SW 1271 (cell line): ENCODE measurements around the gene ACRBP.

Experiments used
- DNase-seq, 2 experiments: peaks; one replicate each; lab custom pipeline; 2025; lab: John Stamatoyannopoulos, UW

The ACRBP gene

DNA sequence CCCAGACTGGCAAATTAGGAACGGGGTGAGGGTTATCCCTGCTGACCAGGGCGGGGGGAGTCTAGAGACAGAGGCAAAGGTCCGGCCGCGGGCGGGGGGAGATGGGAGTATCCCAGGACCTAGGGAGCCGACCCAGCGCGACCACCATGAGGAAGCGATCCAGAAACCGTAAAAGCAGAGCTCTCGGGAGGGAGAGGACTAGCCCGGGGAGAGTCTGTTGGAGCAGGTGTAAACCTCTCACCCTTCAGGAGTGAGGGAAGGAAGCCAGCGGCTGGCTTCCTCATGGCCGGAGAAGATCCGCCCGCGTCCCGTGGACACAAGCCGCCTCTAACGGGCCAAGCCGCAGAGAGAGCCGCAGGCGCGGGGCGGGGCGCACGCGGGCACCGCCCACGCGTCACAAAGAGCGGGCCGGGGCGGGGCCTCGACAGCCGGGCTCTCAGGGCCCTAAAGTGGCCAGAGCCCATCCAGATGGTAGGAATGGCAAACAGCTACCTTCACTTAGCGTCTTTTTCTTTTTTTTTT is at the start of gene ACRBP:
ACRBP (minus strand) TSS at position 350 of the 522 bp plus-strand sequence; CDS start at position 284, 66 bp downstream.
- DNase-seq: no peak

DNA sequence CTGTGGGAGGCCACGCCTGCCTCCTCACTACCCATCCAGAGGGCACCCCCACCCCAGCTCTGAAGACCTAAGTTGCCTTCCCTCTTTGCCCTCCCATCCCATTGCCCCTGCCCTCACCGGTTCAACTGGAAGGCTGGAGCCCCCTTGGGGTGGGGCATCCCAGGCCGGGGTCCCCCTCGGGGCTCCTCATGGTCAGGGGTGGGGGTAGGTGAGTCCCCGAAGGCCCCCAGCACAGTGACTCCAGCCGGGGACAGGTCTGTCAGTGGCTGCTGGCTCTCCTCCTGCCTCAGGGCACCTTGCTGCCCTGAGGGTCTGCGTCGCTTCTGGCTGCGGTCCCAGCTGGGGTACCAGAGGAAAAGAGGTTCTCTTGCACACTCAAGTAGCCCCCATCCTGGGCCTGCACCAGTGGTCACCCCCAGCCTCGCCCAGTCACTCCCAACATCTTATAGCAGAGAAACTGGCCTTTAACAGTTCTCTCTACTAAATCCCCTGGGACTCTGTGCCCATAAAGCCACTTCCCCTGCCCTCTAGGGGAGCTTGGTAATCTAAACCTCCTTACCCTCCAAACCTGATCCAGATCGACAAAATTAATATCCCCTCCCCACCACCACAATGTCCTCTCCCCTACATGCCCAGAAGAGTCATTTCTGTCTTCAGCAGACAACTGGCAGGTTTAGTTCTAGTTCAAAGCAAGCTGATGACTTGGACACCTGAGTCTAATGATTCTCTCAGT is 48.2 kb upstream of the ACRBP start:
- DNase-seq: no peak

DNA sequence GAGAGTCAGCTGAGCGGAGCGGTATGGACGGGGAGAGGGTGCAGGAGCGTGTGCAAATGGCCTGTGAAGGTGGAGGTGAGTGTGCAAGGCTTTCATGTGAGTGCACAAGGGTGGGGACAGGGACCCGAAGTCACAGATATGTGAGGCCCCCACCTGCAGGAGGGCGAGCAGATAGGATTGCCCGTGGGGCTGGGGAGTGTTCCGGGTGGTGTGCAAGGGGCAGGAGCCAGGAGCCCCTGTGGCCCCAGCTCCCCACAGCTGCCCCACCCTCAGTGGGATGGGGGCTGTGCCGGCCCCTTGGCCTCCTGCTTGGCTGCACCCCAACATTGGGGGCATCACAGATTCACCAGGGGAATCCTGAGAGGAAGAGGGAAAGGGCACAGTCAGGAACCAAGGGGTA is 47.5 kb upstream of the ACRBP start:
- DNase-seq: no peak

DNA sequence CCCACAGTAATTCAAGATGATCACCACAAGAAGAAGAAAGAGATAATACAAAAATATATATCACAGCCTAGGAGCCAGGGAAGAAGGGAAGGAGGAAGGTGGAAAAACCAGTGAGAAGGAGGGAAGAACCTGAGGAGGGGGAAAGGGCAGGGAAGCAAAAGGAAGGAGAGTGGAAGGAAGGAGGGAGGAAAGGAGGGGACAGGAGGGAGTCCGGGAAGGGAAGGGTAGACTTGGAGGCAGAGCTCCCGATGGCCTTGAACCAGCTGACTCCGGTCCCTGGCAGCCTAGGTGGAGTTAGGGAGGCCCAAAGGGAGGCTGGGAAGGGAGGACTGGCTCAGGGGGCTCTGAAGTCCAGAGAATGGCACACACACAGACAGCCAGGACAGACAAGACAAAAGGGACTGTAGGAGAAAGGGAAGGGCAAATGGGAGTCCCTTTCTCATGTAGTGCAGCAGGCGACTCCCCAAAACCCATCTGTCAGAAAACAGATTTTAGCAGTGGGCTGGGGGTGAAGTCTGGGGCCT is 46.7 kb upstream of the ACRBP start:
- no peak for DNase-seq

DNA sequence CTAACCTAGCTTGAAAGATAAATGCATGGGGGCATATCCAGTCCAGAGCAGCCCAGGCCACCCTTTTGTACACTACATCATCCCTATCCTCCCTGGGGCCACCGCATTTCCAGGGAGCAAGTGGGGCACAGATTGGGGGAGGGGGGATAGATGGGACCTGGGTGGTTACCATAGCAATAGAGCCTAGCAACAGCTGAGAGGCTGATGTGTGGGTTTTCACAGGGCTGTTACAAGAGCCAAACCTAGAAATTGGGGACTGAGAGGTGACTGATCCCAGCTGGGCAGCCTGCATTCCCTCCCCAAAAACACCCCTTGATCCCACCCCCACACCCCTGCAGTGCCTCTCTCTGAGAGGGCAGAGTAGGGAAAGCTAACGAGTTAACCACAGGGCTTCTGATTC is 45.7 kb upstream of the ACRBP start:
- DNase-seq: no peak

DNA sequence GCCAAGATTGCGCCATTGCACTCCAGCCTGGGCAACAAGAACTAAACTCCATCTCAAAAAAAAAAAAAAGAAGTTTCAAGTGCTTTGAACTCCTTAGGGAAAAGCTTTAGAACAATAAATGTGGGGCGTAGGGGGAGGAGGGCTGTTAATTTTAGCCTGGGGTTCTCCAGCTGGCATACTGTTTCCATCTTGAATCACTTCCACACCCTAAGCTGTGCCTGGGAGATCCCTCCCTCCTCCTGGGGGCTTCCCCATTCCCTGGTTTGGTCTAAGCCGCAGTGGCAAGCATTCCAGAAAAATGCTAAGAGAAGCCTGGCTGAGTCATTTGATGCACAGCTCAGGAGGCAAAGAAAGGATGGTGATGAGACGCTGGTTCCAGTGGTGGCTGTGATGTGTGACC is 44.2 kb upstream of the ACRBP start:
- DNase-seq: no peak

DNA sequence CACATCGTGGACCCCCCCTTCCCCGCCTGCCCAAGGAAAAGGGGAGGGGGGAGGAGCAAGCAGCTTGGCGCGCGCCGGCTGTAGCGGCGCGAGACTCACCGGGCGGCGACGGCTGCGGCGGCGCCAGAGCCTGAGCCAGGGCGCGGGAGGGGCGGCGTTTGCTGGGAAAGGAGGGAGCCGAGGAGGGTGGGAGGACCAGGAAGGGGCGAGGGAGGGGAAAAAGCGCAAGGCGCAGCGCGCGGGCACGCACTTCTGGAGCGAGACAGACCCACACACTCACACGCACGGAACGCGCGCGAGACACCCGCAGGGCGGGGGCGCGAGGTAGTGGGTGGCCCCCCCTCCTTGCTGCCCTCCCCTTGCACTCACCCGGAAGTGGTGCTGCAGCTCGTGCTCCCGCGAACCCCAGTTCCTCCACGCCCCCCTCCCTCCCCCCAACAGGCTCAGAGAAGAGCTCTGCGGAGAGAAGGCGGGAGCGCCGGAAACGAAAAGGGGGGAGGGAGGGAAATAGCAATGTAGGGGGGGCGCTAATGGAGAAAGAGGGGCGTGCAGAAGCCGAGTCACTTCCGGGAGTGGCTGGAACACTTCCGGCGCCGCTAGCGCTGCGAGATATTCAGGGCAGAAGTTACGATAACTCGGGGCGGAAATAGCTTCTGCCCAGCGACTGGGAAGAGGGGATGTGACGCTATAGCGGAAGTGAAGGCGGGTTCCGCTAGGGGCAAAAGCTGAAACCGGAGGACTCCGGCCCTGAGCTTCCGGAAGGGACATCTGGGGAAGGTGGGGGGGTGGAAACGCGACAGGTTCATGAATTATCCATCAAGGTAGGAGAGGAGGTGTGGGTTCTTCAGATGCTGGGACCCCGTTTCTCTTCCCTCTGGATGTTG is 42.0 kb upstream of the ACRBP start, which contains the start of gene ZNF384:
ZNF384 (minus strand) TSS at position 377 of the 884 bp plus-strand sequence. CDS start 9,855 bp downstream, outside the sequence.
- peak; percentile 99 to 100 for DNase-seq

DNA sequence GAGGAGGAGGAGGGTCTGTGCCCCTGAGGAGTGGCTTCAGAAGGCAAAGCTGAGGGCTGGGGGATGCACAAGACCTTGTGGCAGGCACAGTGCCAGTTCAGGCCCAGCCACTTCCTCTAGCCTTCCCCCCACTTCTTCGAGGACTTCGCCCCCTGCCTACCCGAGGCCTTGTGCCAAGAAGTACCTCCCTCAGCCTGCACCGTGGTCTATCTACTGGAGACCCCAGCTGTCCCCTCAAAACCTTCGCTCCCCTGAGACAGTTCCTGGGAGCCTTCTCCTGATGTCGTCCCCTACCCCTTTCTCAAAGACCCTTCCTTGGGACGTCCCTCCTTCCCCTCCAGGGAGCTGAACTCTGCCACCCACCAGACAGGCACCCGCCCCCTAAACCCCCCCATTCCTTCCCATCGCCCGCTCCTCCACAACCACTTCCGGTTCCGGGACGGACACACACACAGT is 41.3 kb upstream of the ACRBP start:
- no peak for DNase-seq

DNA sequence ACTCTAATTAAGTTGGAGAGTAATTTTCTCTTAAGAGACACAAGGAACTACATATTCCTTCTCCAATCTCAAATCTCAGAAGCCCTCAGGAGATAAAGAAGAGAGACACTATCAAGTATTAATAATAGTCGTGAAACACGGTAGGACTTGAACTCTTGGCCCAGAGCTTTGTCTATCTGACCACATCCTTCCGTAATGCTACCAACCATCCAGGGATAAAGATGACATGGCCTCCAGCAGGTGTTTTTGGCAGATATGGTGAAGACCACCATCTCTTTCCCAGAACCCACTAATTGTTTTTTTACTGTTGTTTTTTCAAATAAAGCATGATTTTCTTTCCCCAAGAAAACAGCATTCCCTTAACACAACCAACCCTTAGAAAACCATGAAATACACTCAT is 38.6 kb upstream of the ACRBP start:
- DNase-seq: no peak

DNA sequence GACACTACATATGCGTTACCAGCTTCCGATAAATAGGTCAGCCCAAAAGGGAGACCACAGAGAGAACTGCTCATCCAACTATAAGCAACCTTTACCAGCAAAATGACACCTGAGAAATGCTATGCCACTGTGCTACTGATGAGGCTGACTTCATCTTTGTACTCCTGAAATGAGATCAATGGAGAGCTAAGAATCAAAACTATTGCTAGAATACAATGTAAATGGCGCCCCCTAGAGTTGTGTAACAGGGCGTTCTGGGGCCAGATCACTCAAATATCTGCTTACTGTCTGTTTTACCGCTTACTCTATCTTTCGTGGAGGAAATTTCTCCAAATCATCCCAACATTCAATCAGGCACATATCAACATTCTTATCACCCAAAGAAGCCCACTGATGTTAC is 37.4 kb upstream of the ACRBP start:
- DNase-seq: peak; percentile 17 to 67

DNA sequence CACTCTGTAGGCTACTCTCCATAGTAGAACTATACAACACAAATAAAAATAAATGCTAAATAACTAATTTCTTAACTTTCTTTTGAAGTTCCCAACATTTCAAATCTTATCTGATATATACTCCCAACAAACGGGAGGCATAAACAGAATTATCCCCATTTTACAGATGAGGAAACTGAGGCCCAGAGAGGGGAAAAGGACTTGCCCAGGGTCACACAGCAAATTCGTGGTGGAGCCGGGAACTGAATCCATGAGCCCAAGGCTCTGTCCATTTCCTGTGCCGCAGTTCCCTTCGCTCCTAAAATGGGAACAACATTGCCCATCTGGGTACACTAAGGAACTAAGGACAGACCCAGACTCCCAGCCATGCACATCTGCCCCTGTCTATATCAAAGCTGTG is 29.7 kb upstream of the ACRBP start:
- no peak for DNase-seq

DNA sequence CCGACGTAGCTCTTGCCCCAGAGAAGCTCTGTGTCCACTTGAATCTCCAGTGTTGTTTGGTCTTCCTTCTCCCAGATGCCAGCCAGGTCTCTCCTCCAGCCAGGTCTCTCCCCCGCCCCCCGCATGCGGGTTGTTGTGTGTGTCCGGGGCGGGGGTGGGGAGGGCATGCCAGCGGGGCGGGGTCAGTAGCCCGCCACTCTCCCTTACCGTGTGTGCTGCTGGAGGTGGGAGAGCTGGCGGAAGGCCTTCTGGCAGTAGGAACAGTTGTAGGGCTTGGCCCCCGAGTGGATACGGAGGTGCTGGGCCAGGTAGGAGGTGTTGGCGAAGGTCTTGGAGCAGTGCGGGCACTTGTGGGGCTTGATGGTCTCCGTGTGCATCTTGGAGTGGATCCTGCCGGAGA is 24.9 kb upstream of the ACRBP start:
- no peak for DNase-seq

DNA sequence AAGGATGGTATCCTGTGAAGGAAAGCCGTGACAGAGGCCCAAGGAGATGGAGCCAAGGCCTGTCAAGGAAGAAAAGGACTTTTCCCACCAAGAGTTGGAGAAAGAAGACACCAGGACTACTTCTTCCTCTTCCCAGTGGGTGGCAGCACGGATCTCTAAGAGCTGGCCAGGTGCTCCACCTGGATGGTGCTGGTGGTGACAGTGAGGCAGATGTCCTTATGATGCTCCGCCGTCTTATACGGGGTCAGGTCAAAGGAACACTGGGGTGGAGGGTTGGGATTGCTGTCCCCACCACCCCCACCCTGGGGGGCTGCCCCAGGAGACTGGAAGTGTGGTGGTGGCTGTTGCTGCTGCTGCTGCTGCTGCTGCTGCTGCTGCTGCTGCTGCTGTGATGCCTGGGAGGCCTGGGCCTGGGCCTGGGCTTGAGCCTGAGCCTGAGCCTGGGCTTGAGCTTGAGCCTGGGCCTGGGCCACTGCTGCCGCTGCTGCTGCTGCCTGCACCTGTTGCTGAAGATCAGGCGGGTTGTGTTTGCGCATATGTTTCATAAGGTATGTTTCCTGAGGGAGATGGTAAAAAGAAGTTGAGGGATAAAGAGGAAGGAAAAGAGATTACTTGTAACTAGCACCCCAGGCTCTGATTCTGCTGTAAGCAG is 20.5 kb upstream of the ACRBP start:
- DNase-seq: peak in 1 of 2 experiments; percentile 17

DNA sequence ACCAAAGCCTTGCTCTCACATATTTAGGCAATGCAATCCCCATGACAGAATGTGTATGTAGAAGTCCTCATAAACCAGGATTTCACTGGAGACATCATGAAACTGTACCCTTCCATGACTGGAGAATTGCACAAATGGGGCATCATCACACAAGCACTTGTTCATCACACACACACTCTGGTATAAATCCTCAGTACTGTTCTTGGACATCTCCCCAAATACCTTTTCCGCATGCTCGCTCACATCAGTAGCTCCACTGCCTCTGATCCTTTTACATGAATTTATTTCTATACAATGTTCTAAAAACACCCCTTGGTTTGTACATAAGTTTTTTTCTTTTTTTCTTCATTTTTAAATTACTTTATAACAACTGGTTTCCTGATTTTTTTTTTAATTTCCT is 19.0 kb upstream of the ACRBP start:
- DNase-seq: no peak

DNA sequence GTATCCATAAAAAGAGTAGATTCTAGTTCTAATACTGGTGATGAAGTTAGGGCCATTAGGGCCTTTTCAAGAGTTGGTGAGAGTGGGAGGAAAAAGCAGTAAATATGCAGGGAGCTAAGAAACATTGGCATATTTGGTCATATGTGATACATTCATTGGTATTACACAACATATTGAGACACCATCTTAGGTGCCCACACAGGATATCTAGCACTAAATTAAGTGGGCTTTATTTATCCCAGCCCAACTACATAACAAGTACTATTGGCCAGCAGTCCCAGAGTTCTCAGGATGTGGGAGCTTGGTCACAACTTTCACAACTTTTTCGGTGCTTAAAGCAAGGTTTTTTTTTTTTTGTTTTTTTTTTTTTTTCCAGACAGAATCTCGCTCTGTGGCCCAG is 17.7 kb upstream of the ACRBP start:
- no peak for DNase-seq

DNA sequence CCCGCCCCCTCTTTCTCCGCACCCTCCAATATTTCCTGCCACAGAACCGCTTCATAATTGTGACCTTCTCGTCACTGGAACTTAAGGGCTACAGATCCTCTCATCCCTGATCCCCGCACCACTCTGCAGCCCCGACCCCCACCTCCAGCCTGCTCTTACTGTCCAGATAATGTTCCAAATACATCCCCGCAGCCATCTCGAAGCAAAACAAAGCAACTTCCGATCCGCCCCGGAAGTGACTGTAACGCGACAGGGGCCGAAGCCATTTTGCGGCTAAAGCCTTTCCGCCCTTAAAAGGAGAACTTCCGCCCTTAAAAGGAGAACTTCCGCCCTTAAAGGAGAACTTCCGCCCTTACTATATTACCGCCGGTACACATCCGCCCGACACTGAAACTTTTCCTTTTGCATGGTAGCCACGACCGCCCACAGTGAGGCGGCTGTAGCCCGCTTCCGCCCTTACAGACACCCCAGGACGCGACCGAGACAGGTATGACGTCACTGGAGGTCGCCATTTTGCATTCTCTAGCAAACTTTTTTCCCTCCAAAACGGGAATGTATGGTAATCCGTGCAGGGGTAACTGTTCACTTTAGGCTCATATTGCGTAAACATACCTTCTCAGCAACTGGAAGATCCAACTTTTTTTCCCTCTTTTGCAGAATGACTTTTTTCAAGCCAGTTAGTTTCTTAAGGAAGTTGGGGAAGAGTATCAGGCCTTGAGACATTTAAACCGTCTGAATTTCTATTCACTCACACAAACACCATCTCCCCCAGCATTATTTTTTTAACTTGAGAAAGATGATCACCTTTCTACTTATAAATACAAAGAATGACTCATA is 15.9 kb upstream of the ACRBP start, which contains the start of gene ING4:
ING4 (minus strand) TSS at position 214 of the 837 bp plus-strand sequence; CDS start at position 196, 18 bp downstream.
- peak; percentile 100 for DNase-seq

DNA sequence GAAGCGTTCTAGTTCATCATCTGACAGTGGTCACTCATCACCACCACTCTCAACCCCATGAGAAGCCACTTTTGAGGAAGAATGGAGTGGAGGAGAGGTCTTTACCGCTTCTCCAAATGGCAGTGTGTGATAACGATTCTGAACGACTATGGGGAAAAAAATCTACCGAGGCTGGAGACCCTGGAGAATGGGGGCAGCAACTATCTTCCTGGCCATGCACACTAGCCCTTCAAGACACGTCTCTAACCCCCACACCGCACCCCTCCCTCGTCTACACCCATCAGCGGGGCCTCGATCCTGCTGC is 15.3 kb upstream of the ACRBP start:
- no peak for DNase-seq

DNA sequence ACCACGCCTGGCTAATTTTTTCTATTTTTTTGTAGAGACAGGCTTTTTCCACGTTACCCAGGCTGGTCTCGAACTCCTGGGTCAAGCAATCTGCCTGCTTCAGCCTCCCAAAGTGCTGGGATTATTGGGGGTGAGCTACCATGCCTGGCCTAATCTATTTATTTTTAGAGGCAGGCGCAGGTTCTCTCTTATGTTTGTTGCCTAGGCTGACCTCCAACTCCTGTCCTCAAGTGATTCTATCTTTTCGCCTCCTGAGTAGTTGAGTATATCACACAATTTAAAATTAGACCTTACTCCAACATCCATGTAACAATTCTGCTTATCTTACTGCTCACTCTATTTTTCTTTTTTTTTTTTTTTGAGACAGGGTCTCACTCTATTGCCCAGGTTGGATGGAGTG is 6.8 kb upstream of the ACRBP start:
- DNase-seq: no peak

DNA sequence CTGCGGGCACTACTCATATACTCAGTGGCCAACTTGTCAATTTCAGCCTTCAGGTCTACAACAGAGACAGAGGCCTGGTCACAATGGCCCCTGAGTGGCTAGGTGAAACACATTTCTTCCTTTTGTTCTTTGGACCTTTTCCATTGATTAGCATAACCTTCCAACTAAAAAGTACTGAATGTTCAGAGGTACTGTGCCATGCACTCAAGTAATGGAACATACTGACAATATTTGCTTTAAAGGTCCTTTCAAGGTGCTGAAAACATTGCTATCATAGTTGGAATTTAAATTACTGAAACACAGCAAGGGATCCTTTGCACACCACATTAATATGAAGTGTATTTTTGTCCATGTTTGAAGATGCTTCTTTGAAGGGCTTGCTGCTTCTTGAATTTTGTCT is 6.1 kb upstream of the ACRBP start:
- DNase-seq: no peak

DNA sequence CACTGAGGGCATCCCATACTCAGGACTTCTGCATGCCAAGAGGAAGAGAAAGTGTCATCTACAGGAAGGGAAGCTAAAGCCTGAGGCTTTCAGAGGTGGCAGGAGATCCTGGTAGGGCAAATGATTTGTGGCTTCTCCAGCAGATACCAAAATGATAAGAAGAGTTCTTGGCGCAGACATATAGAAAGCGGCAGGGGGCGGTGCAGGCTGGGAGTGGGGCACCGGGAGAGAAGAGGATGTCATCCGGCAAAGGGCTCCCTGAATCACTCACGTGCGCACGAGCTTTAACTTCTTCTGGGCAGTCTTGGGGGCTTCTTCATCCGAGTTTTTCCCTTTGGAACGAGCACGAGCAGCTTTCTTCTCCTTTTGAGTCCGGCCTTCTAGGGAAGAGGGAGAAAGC is 5.2 kb upstream of the ACRBP start:
- DNase-seq: no peak

DNA sequence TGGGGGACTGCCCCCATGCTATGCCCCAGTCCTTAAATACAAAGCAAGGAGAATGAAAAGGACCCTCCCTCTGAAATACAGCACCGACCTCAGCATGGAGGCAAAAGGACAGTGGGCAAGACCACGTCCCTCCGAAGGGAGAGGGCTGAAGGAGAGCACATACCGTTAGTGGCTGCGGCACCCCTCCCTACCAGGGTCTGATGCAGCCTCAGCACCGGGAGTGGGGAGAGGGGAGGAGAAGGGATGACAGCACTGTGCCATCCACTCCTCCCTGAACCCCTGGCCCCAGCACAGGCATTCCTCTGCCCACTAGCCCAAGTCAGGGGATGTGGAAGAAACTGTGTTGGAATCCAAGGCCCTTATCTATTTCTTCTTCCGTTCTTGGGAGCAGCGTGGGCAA is 3.6 kb upstream of the ACRBP start:
- DNase-seq: no peak
